WTC11 (cell line): Measurements from ENCODE around the gene RITA1. TPM values are rescaled to one million over a fixed set of nuclear protein-coding genes. Genes with fewer than 3 reads are reported as not detected.

ENCODE experiments used
- ATAC-seq: fragments of 200-7000 bp; cut with Tn5 transposase; 2 replicates; pipeline ENCODE4 v1.10.0; 2021; ENCODE audit warnings: mild to moderate bottlenecking, moderate library complexity
- CTCF ChIA-PET: fragments of 300-600 bp; sonication (Branson Sonifier 250); formaldehyde crosslinking; loops from one replicate; lab custom pipeline; 2021; ENCODE audit warnings: antibody characterized with exemption; lab: Charles Lee
- POLR2A ChIA-PET: fragments of 350-600 bp; sonication (Branson Sonifier 250); formaldehyde crosslinking; loops from one replicate; lab custom pipeline; 2021; ENCODE audit warnings: antibody characterized with exemption; lab: Charles Lee
- DNase-seq: peaks from one replicate; pipeline ENCODE4 v3.0.0; 2021; ENCODE audit warnings: low spot score
- H3K27ac Mint-ChIP-seq: 2 replicates; pipeline ENCODE4 v1.8.0; 2021; ENCODE audit warnings: mixed read lengths
- H3K27me3 Mint-ChIP-seq: 2 replicates; pipeline ENCODE4 v1.8.0; 2021; ENCODE audit warnings: low read depth, mild to moderate bottlenecking, moderate library complexity, mixed read lengths
- H3K36me3 Mint-ChIP-seq: 2 replicates; pipeline ENCODE4 v1.8.0; 2021; ENCODE audit warnings: mixed read lengths
- H3K4me1 Mint-ChIP-seq: 2 replicates; pipeline ENCODE4 v1.8.0; 2022; ENCODE audit warnings: mixed read lengths
- H3K4me3 Mint-ChIP-seq: 2 replicates; pipeline ENCODE4 v1.8.0; 2021; ENCODE audit warnings: mild to moderate bottlenecking, moderate library complexity, mixed read lengths
- H3K9me3 Mint-ChIP-seq: 2 replicates; pipeline ENCODE4 v1.8.0; 2021; ENCODE audit warnings: mixed read lengths
- AFF4 ChIP-seq: sonication (generic); formaldehyde crosslinking; IDR thresholded peaks from 2 replicates; pipeline ENCODE4 v1.8.1; 2023; ENCODE audit warnings: mild to moderate bottlenecking, missing genetic modification reagents, borderline replicate concordance
- E2F1 ChIP-seq: sonication (generic); formaldehyde crosslinking; IDR thresholded peaks from 2 replicates; pipeline ENCODE4 v1.8.0; 2022; ENCODE audit warnings: mild to moderate bottlenecking, missing genetic modification reagents
- OVOL2 ChIP-seq: fragments of 250-450 bp; sonication (Bioruptor Pico); IDR thresholded peaks from 2 replicates; pipeline ENCODE4 v1.9.0; 2021; ENCODE audit warnings: mild to moderate bottlenecking, borderline replicate concordance
- PRDM15 ChIP-seq: sonication (generic); formaldehyde crosslinking; IDR thresholded peaks from 2 replicates; pipeline ENCODE4 v1.8.0; 2022; ENCODE audit warnings: missing genetic modification reagents
- RELA ChIP-seq: sonication (generic); formaldehyde crosslinking; IDR thresholded peaks from 2 replicates; pipeline ENCODE4 v1.8.1; 2022; ENCODE audit warnings: missing genetic modification reagents, mild to moderate bottlenecking, borderline replicate concordance
- RORB ChIP-seq: fragments of 250-450 bp; sonication (Bioruptor Pico); IDR thresholded peaks from 2 replicates; pipeline ENCODE4 v1.9.0; 2021; ENCODE audit warnings: mild to moderate bottlenecking
- TP53 ChIP-seq: sonication (generic); formaldehyde crosslinking; IDR thresholded peaks from 2 replicates; pipeline ENCODE4 v1.8.1; 2023; ENCODE audit warnings: mild to moderate bottlenecking, missing genetic modification reagents
- ZBTB21 ChIP-seq: sonication (generic); formaldehyde crosslinking; IDR thresholded peaks from 2 replicates; pipeline ENCODE4 v1.8.1; 2023; ENCODE audit warnings: mild to moderate bottlenecking, missing genetic modification reagents, borderline replicate concordance
- ZNF121 ChIP-seq: sonication (generic); formaldehyde crosslinking; IDR thresholded peaks from 2 replicates; pipeline ENCODE4 v1.8.0; 2023; ENCODE audit warnings: missing genetic modification reagents
- ZNF138 ChIP-seq: sonication (generic); formaldehyde crosslinking; conservative IDR thresholded peaks from 2 replicates; pipeline ENCODE4 v1.8.1; 2022; ENCODE audit warnings: mild to moderate bottlenecking, moderate library complexity, missing genetic modification reagents
- ZNF317 ChIP-seq: sonication (generic); formaldehyde crosslinking; IDR thresholded peaks from 2 replicates; pipeline ENCODE4 v1.8.1; 2023; ENCODE audit warnings: low read depth, mild to moderate bottlenecking, moderate library complexity, missing genetic modification reagents, borderline replicate concordance
- total RNA-seq: library from RNA; stranded (reverse); gene quantifications from 3 replicates; pipeline ENCODE4 v1.2.3, GENCODE V29; 2021
- TF ChIP-seq, protein P1 (sequence below): fragments of 250-450 bp; sonication (Bioruptor Pico); IDR thresholded peaks from 2 replicates; pipeline ENCODE4 v1.9.0; 2021; ENCODE audit warnings: mild to moderate bottlenecking
- TF ChIP-seq, protein P2 (sequence below): sonication (generic); formaldehyde crosslinking; IDR thresholded peaks from 2 replicates; pipeline ENCODE4 v1.8.1; 2022; ENCODE audit warnings: mild to moderate bottlenecking, moderate library complexity, missing genetic modification reagents
- TF ChIP-seq, protein P3 (sequence below): sonication (generic); formaldehyde crosslinking; IDR thresholded peaks from 2 replicates; pipeline ENCODE4 v1.8.0; 2022; ENCODE audit warnings: mild to moderate bottlenecking, missing genetic modification reagents
- TF ChIP-seq, protein P4 (sequence below): fragments of 250-450 bp; sonication (Bioruptor Pico); IDR thresholded peaks from 2 replicates; pipeline ENCODE4 v1.9.0; 2021; ENCODE audit warnings: mild to moderate bottlenecking, borderline replicate concordance
- TF ChIP-seq, protein P5 (sequence below): sonication (generic); formaldehyde crosslinking; IDR thresholded peaks from 2 replicates; pipeline ENCODE4 v1.8.0; 2022; ENCODE audit warnings: mild to moderate bottlenecking, missing genetic modification reagents

Gene RITA1
- total RNA-seq, 1 experiment from 2014 or later: 29.3 TPM

GRCh38 chr12:113189361-113189760 is 3.8 kb downstream of the RITA1 start (continued):
- TF ChIP-seq, protein P1, sequence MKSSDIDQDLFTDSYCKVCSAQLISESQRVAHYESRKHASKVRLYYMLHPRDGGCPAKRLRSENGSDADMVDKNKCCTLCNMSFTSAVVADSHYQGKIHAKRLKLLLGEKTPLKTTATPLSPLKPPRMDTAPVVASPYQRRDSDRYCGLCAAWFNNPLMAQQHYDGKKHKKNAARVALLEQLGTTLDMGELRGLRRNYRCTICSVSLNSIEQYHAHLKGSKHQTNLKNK (CRISPR knock-in tag): no peak
- no peak for TF ChIP-seq ZNF121 (CRISPR knock-in tag)
- no peak for TF ChIP-seq E2F1 (CRISPR knock-in tag)
- TF ChIP-seq, protein P2, sequence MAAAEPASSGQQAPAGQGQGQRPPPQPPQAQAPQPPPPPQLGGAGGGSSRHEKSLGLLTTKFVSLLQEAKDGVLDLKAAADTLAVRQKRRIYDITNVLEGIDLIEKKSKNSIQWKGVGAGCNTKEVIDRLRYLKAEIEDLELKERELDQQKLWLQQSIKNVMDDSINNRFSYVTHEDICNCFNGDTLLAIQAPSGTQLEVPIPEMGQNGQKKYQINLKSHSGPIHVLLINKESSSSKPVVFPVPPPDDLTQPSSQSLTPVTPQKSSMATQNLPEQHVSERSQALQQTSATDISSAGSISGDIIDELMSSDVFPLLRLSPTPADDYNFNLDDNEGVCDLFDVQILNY (CRISPR knock-in tag): no peak
- no peak for TF ChIP-seq RORB (CRISPR knock-in tag)
- TF ChIP-seq RELA (CRISPR knock-in tag): no peak
- no peak for TF ChIP-seq ZBTB21 (CRISPR knock-in tag)
- TF ChIP-seq, protein P3, sequence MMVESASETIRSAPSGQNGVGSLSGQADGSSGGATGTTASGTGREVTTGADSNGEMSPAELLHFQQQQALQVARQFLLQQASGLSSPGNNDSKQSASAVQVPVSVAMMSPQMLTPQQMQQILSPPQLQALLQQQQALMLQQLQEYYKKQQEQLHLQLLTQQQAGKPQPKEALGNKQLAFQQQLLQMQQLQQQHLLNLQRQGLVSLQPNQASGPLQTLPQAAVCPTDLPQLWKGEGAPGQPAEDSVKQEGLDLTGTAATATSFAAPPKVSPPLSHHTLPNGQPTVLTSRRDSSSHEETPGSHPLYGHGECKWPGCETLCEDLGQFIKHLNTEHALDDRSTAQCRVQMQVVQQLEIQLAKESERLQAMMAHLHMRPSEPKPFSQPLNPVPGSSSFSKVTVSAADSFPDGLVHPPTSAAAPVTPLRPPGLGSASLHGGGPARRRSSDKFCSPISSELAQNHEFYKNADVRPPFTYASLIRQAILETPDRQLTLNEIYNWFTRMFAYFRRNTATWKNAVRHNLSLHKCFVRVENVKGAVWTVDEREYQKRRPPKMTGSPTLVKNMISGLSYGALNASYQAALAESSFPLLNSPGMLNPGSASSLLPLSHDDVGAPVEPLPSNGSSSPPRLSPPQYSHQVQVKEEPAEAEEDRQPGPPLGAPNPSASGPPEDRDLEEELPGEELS: no peak
- no peak for TF ChIP-seq ZNF138 (CRISPR knock-in tag)
- no peak for TF ChIP-seq OVOL2
- TF ChIP-seq, all 79 proteins: peak for 0

DNA sequence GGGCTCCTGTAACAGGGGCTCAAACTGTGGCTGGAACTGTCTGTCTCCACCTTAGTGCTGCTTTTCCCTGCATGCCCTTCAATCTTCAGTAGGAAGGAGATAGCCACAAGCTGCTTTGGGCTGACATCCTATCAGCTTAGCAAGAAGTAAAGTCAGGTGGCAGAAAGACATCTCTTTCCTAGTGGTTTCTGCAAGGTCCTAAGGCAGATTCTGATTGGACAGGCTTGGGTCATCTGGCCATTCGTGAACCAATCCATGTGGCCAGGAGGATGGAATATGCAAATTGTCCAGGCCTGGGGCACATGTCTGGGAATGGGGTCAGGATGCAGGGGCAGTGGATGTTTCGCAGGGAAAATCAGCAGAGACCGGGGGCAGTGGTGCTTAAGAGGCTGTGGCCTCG is 5.2 kb downstream of the RITA1 start:
- peak overlapping the region; percentile 53 for H3K27ac Mint-ChIP-seq
- no peaks in the 10 kb centered on the region for H3K9me3 Mint-ChIP-seq
- no peak overlapping the region for H3K4me3 Mint-ChIP-seq
- ChIA-PET CTCF (interaction anchor here (0.6 to 1.3 kb wide), 3 partner anchors 54 to 234 kb away, joined by 3 to 6 read pairs (median 3); no protein-coding TSS in a partner anchor), POLR2A (interaction anchor here (0.8 kb wide), 1 partner anchor 28 kb away, joined by 4 read pairs; no protein-coding TSS in a partner anchor)
- peaks cover 19% of the 10 kb centered on the region for H3K4me1 Mint-ChIP-seq
- ATAC-seq: peak; percentile 83
- DNase-seq: no peak
- peaks cover 33% of the 10 kb centered on the region for H3K36me3 Mint-ChIP-seq
- no peaks in the 10 kb centered on the region for H3K27me3 Mint-ChIP-seq
- TF ChIP-seq, protein P4, sequence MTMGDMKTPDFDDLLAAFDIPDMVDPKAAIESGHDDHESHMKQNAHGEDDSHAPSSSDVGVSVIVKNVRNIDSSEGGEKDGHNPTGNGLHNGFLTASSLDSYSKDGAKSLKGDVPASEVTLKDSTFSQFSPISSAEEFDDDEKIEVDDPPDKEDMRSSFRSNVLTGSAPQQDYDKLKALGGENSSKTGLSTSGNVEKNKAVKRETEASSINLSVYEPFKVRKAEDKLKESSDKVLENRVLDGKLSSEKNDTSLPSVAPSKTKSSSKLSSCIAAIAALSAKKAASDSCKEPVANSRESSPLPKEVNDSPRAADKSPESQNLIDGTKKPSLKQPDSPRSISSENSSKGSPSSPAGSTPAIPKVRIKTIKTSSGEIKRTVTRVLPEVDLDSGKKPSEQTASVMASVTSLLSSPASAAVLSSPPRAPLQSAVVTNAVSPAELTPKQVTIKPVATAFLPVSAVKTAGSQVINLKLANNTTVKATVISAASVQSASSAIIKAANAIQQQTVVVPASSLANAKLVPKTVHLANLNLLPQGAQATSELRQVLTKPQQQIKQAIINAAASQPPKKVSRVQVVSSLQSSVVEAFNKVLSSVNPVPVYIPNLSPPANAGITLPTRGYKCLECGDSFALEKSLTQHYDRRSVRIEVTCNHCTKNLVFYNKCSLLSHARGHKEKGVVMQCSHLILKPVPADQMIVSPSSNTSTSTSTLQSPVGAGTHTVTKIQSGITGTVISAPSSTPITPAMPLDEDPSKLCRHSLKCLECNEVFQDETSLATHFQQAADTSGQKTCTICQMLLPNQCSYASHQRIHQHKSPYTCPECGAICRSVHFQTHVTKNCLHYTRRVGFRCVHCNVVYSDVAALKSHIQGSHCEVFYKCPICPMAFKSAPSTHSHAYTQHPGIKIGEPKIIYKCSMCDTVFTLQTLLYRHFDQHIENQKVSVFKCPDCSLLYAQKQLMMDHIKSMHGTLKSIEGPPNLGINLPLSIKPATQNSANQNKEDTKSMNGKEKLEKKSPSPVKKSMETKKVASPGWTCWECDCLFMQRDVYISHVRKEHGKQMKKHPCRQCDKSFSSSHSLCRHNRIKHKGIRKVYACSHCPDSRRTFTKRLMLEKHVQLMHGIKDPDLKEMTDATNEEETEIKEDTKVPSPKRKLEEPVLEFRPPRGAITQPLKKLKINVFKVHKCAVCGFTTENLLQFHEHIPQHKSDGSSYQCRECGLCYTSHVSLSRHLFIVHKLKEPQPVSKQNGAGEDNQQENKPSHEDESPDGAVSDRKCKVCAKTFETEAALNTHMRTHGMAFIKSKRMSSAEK (CRISPR knock-in tag): no peak
- TF ChIP-seq ZNF121 (CRISPR knock-in tag) (peak; percentile 77; the same call in 1 of the 2 replicates), PRDM15 (CRISPR knock-in tag) (no peak), AFF4 (no peak), ZNF317 (CRISPR knock-in tag) (no peak), TP53 (CRISPR knock-in tag) (no peak)
- TF ChIP-seq, protein P5, sequence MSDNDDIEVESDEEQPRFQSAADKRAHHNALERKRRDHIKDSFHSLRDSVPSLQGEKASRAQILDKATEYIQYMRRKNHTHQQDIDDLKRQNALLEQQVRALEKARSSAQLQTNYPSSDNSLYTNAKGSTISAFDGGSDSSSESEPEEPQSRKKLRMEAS (CRISPR knock-in tag): peak; percentile 44; the same call in 1 of the 2 replicates
